GM21381 (cell line): ENCODE results near the gene BDP1.
"Not testable (repeated sequence)": the region's sequence is repeated elsewhere in the genome, so short reads cannot be mapped to it uniquely, and the experiment has no call there.

Experiments
- ATAC-seq: cut with Tn5 transposase; IDR thresholded peaks from one replicate; pipeline ENCODE4 v1.9.1; 2021; ENCODE audit warnings: mild to moderate bottlenecking, moderate library complexity; ENCODE audit not compliant: unreplicated experiment

BDP1 gene

DNA sequence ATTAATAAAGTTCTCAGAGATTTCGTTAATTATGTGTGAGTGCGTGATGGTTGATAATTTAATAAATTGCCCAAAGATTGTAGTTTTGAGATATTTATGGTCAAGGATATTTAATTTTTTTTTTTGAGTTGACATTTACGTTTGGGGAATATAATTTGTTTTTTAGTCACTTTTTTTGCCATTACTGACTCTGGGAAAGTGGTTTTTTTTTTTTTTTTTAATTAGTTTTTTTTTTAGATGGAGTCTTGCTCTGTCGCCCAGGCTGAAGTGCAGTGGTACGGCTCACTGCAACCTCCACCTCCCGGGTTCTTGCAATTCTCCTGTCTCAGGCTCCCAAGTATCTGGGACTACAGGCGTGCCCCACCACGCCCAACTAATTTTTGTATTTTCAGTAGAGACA lies 1.7 kb downstream of the BDP1 start:
- ATAC-seq: no peak

GRCh38 chr5:71460693-71461092 lies 5.2 kb downstream of the BDP1 start:
- no peak for ATAC-seq

- ATAC-seq: no peak
Measured at GRCh38 chr5:71461360-71461759, 5.9 kb downstream of the BDP1 start.

DNA sequence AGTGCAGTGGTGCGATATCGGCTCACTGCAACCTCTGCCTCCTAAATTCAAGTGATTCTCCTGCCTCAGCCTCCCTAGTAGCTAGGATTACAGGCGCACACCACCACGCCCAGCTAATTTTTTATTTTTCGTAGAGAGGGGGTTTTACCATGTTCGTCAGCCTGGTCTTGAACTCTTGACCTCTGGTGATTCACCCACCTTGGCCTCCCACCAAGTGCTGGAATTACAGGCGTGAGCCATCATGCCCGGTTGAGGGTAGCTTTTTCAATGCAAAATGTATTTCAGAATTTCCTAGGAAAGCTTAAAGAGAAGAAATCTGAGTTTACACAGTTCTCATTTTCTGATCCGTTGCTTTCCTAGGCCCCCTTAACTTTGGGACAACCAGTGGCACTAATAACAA lies 15.7 kb downstream of the BDP1 start:
- ATAC-seq: no peak

DNA sequence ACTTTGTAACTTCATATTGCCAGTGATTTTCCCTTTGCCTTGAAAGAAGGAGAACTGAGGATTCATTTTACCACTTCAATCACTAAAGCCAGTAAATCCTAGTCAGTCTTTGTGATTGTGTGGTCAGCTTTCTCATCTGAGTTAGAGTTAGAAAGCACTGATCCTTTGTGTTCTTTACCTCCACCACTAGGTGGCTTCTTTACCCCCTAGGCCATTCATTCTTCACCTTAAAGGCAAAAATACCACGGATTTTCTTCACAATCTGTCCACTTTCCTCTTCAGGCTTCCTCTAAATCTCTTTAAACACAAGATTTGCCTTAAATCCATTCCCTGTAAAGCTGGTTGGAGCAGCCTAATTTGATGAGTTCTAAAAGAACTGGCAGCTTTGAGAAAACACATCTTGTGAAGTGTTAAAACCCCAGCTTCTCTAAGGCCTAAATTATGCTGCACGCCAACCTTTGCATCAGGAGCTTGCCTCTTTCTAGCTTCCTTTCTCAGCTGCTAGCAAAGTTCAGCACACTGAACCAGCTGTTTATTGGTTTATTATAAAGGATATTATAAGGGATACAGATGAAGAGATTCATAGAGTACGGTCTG lies 20.4 kb downstream of the BDP1 start:
- ATAC-seq: no peak

DNA sequence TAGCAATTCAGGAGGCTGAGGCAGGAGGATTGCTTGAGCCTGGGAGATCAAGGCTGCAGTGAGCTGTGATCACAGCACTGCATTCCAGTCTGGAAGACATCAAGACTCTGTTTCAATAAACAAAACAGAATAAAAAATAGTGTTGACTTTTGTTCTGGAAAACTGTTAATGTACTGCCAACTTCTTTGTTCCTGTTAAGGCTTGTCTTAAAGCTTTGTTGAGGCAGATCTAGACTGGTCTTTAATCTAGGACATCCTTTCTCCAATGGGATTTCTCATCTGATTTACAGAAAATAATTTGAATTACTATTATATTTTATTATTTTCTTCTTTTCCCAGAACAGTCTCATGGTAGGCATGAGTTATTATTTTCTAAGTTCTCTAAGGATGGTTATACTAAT lies 26.0 kb downstream of the BDP1 start:
- ATAC-seq: no peak

DNA sequence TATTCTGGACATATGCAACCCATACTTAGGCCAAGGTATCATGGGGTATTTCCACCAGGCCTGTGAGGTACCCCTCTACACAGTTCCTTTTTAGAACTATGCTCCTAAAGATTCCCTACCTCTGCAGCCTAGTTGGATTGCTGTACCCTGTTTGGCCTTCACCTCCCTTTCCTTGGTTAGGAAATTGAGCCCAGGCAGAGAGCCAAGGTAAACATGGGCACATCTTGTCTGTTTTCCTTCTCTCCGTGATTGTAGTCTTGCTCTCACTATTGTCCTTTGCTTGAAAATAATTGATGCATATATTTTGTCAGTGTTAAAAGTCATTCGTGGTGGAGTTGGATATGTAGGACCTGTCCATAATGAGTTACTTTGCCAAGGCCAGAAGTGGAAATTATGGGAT lies 26.7 kb downstream of the BDP1 start:
- no peak for ATAC-seq

GRCh38 chr5:71483355-71483754 lies 27.9 kb downstream of the BDP1 start:
- ATAC-seq: no peak

- no peak for ATAC-seq
Measured at GRCh38 chr5:71492817-71493615, 37.6 kb downstream of the BDP1 start.

DNA sequence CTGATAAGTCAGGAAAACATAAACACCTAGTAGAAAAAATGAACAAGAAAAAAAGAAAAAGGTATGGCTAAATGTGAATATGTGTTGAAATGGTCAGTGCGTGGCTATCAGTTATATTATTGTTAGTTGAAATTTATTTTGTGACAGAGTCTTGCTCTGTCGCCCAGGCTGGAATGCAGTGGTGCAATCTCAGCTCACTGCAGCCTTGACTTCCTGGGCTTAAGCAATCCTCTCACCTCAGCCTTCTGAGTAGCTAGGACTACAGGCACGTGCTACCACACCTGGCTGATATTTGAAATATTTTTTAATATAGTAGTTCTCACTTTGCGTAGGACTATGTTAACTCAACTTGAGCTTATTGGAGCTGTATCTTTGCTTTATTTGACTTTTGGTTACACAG lies 38.8 kb downstream of the BDP1 start:
- not testable (repeated sequence) for ATAC-seq

DNA sequence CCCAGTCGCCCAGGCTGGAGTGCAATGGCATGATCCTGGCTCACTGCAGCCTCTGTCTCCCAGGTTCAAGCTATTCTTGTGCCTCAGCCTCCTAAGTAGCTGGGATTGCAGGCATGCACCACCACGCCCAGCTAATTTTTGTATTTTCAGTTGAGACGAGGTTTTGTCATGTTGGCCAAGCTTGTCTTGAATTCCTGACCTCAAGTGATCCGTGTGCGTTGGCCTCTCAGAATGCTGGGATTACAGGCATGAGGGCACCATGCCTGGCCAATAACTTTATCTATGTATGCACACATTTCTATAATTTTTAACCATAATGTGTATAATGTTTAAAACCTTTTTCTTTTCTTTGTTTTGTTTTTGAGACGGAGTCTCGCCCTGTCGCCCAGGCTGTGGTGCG lies 43.3 kb downstream of the BDP1 start:
- ATAC-seq: not testable (repeated sequence)

- no peak for ATAC-seq
Measured at GRCh38 chr5:71503536-71503935, 48.1 kb downstream of the BDP1 start.

GRCh38 chr5:71522151-71522550 lies 66.7 kb downstream of the BDP1 start:
- ATAC-seq: no peak

DNA sequence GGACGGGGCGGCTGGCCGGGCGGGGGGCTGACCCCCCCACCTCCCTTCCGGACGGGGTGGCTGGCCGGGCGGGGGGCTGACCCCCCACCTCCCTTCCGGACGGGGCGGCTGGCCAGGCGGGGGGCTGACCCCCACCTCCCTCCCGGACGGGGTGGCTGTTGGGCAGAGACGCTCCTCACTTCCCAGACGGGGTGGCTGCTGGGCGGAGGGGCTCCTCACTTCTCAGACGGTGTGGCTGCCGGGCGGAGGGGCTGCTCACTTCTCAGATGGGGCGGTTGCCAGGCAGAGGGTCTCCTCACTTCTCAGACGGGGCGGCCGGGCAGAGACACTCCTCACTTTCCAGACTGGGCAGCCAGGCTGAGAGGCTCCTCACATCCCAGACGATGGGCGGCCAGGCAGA lies 70.2 kb downstream of the BDP1 start:
- ATAC-seq: not testable (repeated sequence)

GRCh38 chr5:71528206-71528605 lies 72.8 kb downstream of the BDP1 start:
- no peak for ATAC-seq

GRCh38 chr5:71529682-71530081 lies 74.2 kb downstream of the BDP1 start:
- no peak for ATAC-seq

DNA sequence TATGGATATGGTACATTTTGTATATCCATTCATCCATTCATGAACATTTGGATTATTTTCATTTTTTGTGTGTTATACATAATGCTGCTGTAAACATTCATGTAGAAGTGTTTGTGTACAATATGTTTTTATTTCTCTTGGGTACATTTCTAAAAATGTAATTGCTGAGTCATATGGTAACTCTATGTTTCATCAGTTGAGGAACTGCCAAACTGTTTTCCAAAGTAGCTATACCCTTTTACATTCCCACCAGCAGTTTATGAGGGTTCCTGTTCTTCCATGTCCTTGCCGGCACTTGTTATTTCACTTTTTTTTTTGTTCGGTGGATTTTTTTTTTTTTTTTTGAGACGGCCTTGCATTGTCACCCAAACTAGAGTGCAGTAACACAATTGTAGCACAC lies 77.7 kb downstream of the BDP1 start:
- ATAC-seq: no peak

- no peak for ATAC-seq
Measured at GRCh38 chr5:71533615-71534014, 78.2 kb downstream of the BDP1 start.

- ATAC-seq: no peak
Measured at GRCh38 chr5:71537687-71538086, 82.2 kb downstream of the BDP1 start.

DNA sequence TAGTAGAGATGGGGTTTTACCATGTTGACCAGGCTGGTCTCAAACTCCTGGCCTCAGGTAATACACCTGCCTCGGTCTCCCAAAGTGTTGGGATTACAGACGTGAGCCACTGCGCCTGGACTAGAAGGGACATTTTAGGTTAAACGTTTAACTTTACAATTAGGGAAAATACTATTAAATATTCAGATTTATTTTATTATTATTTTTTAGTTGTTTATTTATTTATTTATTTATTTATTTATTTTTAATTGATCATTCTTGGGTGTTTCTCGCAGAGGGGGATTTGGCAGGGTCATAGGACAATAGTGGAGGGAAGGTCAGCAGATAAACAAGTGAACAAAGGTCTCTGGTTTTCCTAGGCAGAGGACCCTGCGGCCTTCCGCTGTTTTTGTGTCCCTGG lies 95.4 kb downstream of the BDP1 start:
- ATAC-seq: not testable (repeated sequence)

GRCh38 chr5:71551582-71551981 lies 96.1 kb downstream of the BDP1 start:
- not testable (repeated sequence) for ATAC-seq

GRCh38 chr5:71552026-71552749 lies 96.7 kb downstream of the BDP1 start:
- ATAC-seq: not testable (repeated sequence)
